ENCODE results near the gene POU2AF3. TPM values are rescaled to one million over a fixed set of nuclear protein-coding genes. Genes with fewer than 3 reads are reported as not detected.

The POU2AF3 gene
- total and polyA plus RNA-seq, 2 of the 4 experiments (the other 2 are of a cell fraction), result 0.17 TPM; not detected in 1

DNA sequence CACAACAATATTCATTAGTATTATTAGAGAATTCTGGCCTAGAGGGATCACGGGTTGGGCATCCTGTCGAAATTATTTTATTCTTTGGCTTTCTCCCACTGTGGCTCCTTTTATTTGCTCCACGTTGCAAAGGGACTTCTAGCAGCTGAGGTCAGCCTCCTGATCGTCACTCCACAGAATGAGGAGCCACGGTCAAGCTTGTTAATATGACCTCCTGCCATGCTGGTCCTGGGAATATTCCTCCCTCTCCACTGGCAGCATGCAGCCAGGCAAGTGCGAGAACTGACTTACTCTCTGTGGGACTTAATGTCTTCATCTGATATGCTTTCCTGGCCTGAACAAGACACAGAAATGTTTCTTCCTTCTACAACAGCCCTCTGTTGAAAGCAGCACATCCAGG, 20.9 kb downstream of the POU2AF3 start:
- Histone ChIP-seq H2AFZ (replicated peaks; ENCODE audit: low read length, poor library complexity) (no peak overlapping the region), H3K27ac (ENCODE audit: insufficient read depth, low read length) (no peak overlapping the region), H3K9me3 (ENCODE audit: control insufficient read depth, insufficient read depth, low read length) (no peaks in the 10 kb centered on the region), H2BK20ac (ENCODE audit: low read depth, low read length) (no peak overlapping the region), H3K4ac (ENCODE audit: low read depth, low read length) (no peak overlapping the region), H3K56ac (ENCODE audit: extremely low read depth, insufficient read depth, low read length) (no peak overlapping the region), H4K8ac (ENCODE audit: low read depth in 2 of 2, low read length in 2 of 2) (no peak overlapping the region), H3K27me3 (ENCODE audit: control insufficient read depth, insufficient read depth, low read length) (peaks cover 8% of the 10 kb centered on the region), H2BK15ac (ENCODE audit: low read depth, low read length) (no peak overlapping the region), H3K18ac (ENCODE audit: low read depth, low read length) (no peak overlapping the region), H3K79me1 (ENCODE audit: low read depth in 1 of 2, low read length in 2 of 2) (no peaks in the 10 kb centered on the region), H4K5ac (ENCODE audit: low read depth, low read length) (no peak overlapping the region), H3K14ac (replicated peaks; ENCODE audit: low read depth, low read length) (no peak overlapping the region), H2AK5ac (ENCODE audit: low read depth, low read length) (no peak overlapping the region), H2BK120ac (ENCODE audit: low read depth, low read length) (no peak overlapping the region), H3K4me3 (ENCODE audit: insufficient read depth, low read depth, low read length) (no peak overlapping the region), H2BK5ac (ENCODE audit: low read depth, low read length, poor library complexity, severe bottlenecking) (no peak overlapping the region), H3K4me2 (ENCODE audit: low read depth, low read length) (no peak overlapping the region), H3K9ac (ENCODE audit: low read depth, low read length) (no peak overlapping the region), H4K91ac (ENCODE audit: insufficient read depth, low read depth, low read length) (no peak overlapping the region), H3K4me1 (ENCODE audit: control insufficient read depth, insufficient read depth, low read length) (peaks cover 2% of the 10 kb centered on the region), H3K36me3 (ENCODE audit: control insufficient read depth, insufficient read depth, low read length) (no peaks in the 10 kb centered on the region), H3K9me1 (ENCODE audit: insufficient read depth, low read length) (0 out of 2 replicates have a peak, but pooled peaks cover 2% of the 10 kb centered on the region), H4K20me1 (ENCODE audit: insufficient read depth, low read length) (no peaks in the 10 kb centered on the region), H2AK9ac (replicated peaks; ENCODE audit: low read depth, low read length, poor library complexity) (no peak overlapping the region), H3K23ac (ENCODE audit: low read depth, low read length) (no peak overlapping the region)
- TF ChIP-seq MXI1 (IDR thresholded peaks at IDR 0.05; ENCODE audit: borderline replicate concordance, low read depth, low read length), result no peak
- TF ChIP-seq CEBPB (IDR thresholded peaks at IDR 0.05; ENCODE audit: low read depth, low read length), result no peak
- TF ChIP-seq RCOR1 (IDR thresholded peaks at IDR 0.05; ENCODE audit: insufficient replicate concordance, low read length), result no peak
- TF ChIP-seq, protein P1, sequence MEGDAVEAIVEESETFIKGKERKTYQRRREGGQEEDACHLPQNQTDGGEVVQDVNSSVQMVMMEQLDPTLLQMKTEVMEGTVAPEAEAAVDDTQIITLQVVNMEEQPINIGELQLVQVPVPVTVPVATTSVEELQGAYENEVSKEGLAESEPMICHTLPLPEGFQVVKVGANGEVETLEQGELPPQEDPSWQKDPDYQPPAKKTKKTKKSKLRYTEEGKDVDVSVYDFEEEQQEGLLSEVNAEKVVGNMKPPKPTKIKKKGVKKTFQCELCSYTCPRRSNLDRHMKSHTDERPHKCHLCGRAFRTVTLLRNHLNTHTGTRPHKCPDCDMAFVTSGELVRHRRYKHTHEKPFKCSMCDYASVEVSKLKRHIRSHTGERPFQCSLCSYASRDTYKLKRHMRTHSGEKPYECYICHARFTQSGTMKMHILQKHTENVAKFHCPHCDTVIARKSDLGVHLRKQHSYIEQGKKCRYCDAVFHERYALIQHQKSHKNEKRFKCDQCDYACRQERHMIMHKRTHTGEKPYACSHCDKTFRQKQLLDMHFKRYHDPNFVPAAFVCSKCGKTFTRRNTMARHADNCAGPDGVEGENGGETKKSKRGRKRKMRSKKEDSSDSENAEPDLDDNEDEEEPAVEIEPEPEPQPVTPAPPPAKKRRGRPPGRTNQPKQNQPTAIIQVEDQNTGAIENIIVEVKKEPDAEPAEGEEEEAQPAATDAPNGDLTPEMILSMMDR (conservative IDR thresholded peaks at IDR 0.05; ENCODE audit: low read depth, low read length), result no peak
- TF ChIP-seq NFE2L2 (IDR thresholded peaks at IDR 0.05; ENCODE audit: low read depth, low read length), result no peak
- TF ChIP-seq MAFK (IDR thresholded peaks at IDR 0.05; ENCODE audit: low read depth, low read length), result no peak
- no peak for TF ChIP-seq BHLHE40 (IDR thresholded peaks at IDR 0.05; ENCODE audit: low read depth, low read length)
- TF ChIP-seq, protein P2, sequence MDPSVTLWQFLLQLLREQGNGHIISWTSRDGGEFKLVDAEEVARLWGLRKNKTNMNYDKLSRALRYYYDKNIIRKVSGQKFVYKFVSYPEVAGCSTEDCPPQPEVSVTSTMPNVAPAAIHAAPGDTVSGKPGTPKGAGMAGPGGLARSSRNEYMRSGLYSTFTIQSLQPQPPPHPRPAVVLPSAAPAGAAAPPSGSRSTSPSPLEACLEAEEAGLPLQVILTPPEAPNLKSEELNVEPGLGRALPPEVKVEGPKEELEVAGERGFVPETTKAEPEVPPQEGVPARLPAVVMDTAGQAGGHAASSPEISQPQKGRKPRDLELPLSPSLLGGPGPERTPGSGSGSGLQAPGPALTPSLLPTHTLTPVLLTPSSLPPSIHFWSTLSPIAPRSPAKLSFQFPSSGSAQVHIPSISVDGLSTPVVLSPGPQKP (IDR thresholded peaks at IDR 0.05; ENCODE audit: borderline replicate concordance, low read depth, low read length), result no peak
- in situ Hi-C loops (cut with MboI; ENCODE audit: low sequenced_read_pairs), result no loop called here
- ChIA-PET POLR2A (ENCODE audit: unreplicated experiment) (no interaction called here), CTCF (no interaction called here)
- ATAC-seq (ENCODE audit: low read depth) (no peak), DNase-seq (no peak)
- no TSS peak for BruUV-seq (replicated peaks)
- intact Hi-C loops (cut with micrococcal nuclease), result no loop called here
- dilution Hi-C loops (cut with HindIII; ENCODE audit: low sequenced_read_pairs, unreplicated experiment), result no loop called here
- WGBS, 2 experiments (ENCODE audit: extremely low coverage in 2 of 2, insufficient read length in 1 of 2), result 60% methylated on average over 4 of the region's 6 CpGs; no CpG with 5 or more reads in 1 of the 2 experiments

All from IMR-90 (cell line).